ENCODE measurements around the gene SLC43A2. TPM values are rescaled to one million over a fixed set of nuclear protein-coding genes. Genes with fewer than 3 reads are reported as not detected.

The SLC43A2 gene
- total RNA-seq, 2 experiments from 2014 or later: 0.55 to 1.3 TPM

DNA sequence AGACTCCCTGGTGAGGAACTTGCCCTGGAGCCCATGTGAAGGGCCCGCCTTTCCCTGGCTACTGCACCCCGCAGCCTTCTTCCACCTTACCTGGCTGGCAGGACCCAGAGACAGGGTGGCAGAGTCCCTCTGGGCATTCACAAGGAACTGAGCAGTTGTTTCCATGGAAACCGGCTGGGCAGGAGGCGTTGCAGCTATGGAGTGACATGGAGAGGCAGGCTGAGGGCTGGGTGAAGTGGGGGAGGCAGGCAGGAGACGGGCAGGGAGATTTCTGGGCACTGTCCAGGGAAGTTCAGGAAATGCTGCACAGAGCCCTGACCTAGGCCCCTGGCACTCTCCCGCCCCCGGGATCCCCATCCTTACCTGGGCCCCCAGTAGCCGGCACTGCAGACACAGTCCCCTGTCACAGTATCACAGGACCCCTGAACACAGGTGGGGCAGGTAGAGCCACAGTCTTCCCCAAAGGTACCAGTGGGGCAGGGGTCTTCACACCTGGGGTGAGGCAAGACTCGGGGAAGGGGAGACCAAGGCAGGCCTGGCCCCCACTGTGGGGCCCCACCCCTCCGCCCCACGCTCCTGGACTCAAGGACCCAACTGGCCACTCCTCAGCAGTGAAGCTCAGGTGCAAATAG lies 11.0 kb upstream of the SLC43A2 start:
- Mint-ChIP-seq H3K27ac (no peak overlapping the region), H3K9me3 (ENCODE audit: low read depth) (no peaks in the 10 kb centered on the region), H3K27me3 (no peaks in the 10 kb centered on the region), H3K4me3 (no peak overlapping the region), H3K4me1 (peaks cover 8% of the 10 kb centered on the region), H3K36me3 (no peaks in the 10 kb centered on the region)
- ATAC-seq (no peak), DNase-seq (no peak)
- CTCF ChIA-PET: interaction anchor here (1.7 kb wide), 1 partner anchor 9 kb away, joined by 5 read pairs; no protein-coding TSS in a partner anchor

DNA sequence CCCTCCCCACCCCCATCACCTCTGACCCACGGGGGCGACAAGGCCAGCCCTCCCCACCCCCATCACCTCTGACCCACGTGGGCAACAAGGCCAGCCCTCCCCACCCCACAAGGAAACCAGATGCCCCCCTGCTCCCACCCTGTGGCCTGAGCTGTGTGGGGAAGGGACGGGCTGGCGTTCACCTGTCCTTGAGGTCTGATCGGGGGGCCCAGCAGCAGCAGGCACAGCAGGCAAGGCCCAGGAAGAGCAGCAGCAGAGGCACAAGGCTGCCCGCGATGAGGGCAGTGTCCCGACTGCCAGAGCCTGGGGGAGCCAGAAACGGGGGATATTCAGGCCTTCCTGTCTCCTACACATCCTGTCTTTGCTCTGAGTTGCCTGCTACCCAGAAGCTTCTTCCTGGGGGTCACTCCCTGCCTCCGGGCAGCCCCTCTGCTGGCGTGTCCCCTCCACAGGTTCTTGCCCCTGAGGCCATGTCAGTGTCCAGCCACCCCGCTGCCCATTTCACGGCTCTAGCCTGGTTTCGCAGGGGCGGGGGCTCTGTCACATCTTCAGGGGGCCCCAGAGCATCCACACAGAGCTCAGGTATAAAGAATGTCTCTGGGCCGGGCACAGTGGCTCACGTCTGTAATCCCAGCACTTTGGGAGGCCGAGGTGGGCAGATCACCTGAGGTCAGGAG lies 10.1 kb upstream of the SLC43A2 start:
- Mint-ChIP-seq H3K4me3 (no peak overlapping the region), H3K36me3 (no peaks in the 10 kb centered on the region), H3K9me3 (ENCODE audit: low read depth) (no peaks in the 10 kb centered on the region), H3K4me1 (no peaks in the 10 kb centered on the region), H3K27ac (no peak overlapping the region), H3K27me3 (no peaks in the 10 kb centered on the region)
- DNase-seq (no peak), ATAC-seq (no peak)
- CTCF ChIA-PET: interaction anchor here (1.2 to 1.7 kb wide), 2 partner anchors 8 to 10 kb away, joined by 5 to 6 read pairs; no protein-coding TSS in a partner anchor

DNA sequence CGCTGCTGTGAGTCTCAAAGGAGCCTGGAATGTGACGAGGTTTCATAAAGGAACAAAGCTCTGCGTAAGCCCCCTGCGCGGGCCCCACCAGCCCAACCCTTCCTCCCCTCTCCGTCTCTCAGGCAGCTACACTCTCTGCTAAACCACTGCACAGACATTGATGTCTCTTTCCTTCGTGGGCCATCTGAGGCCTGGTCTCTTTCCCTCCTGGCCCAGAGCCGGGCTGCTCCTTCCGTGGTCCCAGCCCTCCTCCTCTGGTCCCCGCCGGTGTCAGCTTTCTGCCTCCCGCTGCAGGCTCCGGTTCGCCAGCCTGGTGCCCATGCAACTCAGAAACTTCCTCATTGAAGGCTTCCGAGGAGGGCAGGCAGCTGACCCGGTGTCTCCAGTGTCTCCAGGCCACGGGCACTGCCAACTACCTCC lies 9.5 kb upstream of the SLC43A2 start:
- Mint-ChIP-seq H3K4me1 (no peaks in the 10 kb centered on the region), H3K36me3 (no peaks in the 10 kb centered on the region), H3K27ac (no peak overlapping the region), H3K27me3 (no peaks in the 10 kb centered on the region), H3K4me3 (no peak overlapping the region), H3K9me3 (ENCODE audit: low read depth) (no peaks in the 10 kb centered on the region)
- DNase-seq: no peak
- ATAC-seq: no peak
- CTCF ChIA-PET: interaction anchor here (1.2 to 1.7 kb wide), 2 partner anchors 8 to 10 kb away, joined by 5 to 6 read pairs; no protein-coding TSS in a partner anchor

DNA sequence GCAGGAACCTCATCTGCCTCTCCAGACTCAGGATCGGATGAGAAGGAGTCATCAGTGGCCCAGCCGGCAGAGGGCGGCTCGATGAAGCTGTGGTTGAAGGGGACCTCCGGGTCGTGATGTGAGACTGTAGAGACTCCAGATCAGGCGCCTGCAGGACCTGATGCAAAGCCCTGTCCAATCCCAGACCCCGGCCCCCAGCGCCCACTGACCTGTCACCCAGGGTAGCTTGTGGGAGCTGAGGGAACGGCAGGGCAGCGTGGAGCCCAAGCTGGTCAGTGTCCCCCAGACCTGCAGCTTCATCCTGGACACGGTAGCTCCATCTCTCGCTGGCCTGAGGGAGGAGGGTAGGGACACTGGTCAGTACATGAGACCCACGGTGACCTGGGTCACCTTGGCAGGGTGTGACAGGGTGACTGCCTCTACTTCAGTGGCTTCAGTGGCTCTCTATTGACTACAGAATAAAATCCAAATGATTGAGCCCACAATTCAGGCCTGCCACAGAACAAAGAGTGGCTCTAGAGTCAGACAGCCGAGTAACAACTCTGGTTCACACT lies 8.2 kb upstream of the SLC43A2 start:
- H3K9me3 Mint-ChIP-seq (ENCODE audit: low read depth): no peaks in the 10 kb centered on the region
- ATAC-seq (no peak), DNase-seq (no peak)
- H3K27me3 Mint-ChIP-seq: peaks cover 2% of the 10 kb centered on the region
- H3K4me1 Mint-ChIP-seq: no peaks in the 10 kb centered on the region
- no peaks in the 10 kb centered on the region for H3K36me3 Mint-ChIP-seq
- no peak overlapping the region for H3K4me3 Mint-ChIP-seq
- no peak overlapping the region for H3K27ac Mint-ChIP-seq
- CTCF ChIA-PET: interaction anchor here (1.0 kb wide), 1 partner anchor 63 kb away, joined by 3 read pairs; no protein-coding TSS in a partner anchor

DNA sequence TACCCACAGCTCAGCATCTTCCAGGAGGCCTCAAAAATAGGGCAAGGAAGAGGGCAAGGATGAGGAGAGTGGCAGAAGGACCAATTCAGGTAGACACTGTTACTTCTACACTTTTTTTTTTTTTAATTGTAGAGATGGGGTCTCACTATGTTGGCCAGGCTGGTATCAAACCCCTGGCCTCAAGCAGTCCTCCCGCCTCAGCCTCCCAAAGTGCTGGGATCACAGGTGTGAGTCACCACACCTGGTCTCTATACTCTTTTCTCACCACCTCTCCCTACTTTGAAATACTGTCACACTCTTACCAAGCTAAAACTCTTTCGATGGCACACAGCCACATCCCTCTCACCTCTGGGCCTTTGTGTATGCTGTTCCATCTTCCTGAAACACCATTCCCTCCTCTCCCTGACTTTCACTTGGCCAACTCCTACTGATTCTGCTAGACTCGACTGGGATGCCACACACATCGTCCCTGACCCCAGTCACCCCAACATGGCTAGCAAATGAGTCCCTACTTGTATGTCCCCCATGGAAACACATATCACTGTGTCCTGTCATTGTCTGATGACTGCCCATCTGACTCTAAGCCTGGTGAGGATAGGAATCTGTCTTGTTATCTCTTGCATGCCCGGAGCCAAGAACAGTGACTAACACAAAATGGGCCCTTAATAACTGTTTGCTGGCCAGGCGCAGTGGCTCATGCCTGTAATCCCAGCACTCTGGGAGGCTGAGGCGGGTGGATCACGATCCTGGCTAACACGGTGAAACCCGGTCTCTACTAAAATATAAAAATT lies 7.2 kb upstream of the SLC43A2 start:
- H3K4me3 Mint-ChIP-seq: no peak overlapping the region
- H3K4me1 Mint-ChIP-seq: no peaks in the 10 kb centered on the region
- no peak for ATAC-seq
- no peaks in the 10 kb centered on the region for H3K36me3 Mint-ChIP-seq
- CTCF ChIA-PET: no interaction called here
- H3K27me3 Mint-ChIP-seq: peaks cover 7% of the 10 kb centered on the region
- no peak overlapping the region for H3K27ac Mint-ChIP-seq
- DNase-seq: no peak
- no peaks in the 10 kb centered on the region for H3K9me3 Mint-ChIP-seq (ENCODE audit: low read depth)

DNA sequence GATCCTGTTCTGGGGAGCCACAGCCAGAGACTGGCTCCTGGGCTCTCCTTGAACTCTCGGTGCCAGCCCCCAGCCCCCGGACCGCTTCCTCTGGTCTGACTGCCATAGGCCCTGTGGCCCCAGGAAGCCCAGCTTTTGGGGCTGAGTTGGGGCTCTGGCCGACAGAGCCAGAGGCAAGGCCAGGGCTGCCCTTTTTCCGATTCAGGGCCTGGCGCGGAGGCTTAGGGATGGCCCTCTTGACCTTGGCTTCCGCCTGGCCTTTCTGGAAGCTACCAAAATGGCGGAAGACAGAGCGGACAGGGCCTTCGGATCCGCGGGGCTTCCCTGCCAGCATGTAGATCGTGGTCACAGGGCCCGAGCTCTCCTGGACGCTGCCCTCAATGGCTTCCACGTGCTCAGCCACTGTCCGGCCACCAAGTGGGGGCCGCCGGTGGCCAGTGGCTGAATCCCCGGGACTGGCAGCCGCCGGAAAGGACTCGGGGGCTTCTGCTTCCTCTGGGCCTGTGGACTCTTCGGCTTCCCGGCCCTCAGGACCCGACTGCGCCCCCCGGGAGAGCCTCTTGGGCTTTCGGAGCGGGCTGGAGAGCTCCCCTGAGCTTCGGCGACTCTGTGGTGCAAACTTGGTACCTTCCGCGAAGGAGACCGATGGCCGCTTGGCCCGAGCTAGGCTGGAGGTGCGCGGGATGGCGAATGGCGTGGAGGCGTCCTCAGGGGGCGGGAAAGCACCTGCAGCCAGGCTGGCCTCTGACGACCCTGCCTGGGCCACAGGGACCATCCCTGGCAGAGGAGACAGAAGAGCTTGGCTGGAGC lies 6.4 kb upstream of the SLC43A2 start:
- no peak overlapping the region for H3K27ac Mint-ChIP-seq
- ATAC-seq: no peak
- CTCF ChIA-PET: no interaction called here
- H3K4me3 Mint-ChIP-seq: no peak overlapping the region
- peaks cover 2% of the 10 kb centered on the region for H3K4me1 Mint-ChIP-seq
- no peak for DNase-seq
- H3K9me3 Mint-ChIP-seq (ENCODE audit: low read depth): no peaks in the 10 kb centered on the region
- H3K27me3 Mint-ChIP-seq: peaks cover 13% of the 10 kb centered on the region
- H3K36me3 Mint-ChIP-seq: no peaks in the 10 kb centered on the region

DNA sequence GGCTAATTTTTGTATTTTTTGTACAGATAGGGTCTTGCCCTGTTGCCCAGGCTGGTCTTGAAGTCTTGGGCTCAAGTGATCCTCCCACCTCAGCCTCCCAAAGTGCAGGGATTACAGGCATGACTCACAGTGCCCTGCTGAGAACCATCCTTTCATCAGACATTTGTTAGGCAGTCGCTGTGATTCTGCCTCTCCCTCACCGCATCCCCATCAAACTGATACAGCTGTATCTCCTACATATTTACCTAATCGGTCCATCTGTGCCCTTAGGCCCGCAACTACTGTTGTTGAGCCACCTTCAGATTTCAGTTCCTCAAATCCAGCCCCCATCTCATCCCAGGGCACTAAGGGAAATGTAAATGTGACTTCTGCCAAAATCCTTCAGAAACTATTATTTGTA lies 2.0 kb upstream of the SLC43A2 start:
- Mint-ChIP-seq H3K4me3 (no peak overlapping the region), H3K9me3 (ENCODE audit: low read depth) (no peaks in the 10 kb centered on the region), H3K4me1 (peaks cover 7% of the 10 kb centered on the region), H3K27ac (no peak overlapping the region), H3K36me3 (no peaks in the 10 kb centered on the region), H3K27me3 (peaks cover 33% of the 10 kb centered on the region)
- CTCF ChIA-PET: interaction anchor here (0.5 to 6.5 kb wide), 39 partner anchors 8 to 371 kb away, joined by 3 to 89 read pairs (median 5); partner anchors contain the start of genes INPP5K, MYO1C, PITPNA and RILP
- DNase-seq (no peak), ATAC-seq (no peak)

DNA sequence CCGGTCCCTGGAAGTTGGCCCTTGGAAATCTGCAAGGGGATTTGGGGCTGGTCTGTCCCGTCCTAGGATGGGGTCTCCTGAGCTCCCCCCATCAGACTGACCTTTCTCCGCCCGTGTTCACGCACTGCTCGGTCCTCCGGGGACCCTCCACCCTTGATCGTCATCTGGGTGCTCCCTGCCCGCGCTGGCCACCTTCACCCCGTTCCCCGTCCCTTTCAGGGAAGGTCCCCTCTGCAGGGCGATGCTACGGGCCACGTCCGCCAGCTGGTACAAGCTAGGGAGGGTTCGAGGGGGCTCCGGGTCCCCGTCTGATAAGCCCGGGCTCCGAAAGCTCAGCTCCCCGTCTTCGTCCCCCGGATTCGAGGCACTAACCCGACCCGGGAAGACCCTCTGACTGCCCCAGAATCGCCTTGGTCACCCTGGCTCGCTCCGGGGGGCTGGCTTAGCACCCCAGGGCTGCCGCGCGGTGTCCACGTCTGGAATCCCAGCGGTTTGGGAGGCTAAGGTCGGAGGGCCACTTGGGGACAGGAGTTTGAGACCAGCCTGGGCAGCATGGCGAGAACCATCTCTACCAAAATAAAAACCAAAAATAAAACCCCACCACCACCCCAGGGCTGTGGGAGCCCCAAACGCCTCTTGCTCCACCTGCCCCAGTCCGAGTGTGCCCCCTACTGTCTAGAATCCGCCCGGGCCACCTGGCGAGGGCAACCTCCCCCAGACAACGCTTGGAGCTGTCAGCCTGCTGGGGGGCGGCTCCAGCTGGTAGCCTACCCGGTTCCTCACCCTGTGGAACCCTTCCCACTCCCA lies 1.1 kb upstream of the SLC43A2 start:
- Mint-ChIP-seq H3K36me3 (no peaks in the 10 kb centered on the region), H3K27ac (peak overlapping the region; percentile 43), H3K4me3 (peak overlapping the region; percentile 73), H3K4me1 (peaks cover 7% of the 10 kb centered on the region), H3K9me3 (ENCODE audit: low read depth) (no peaks in the 10 kb centered on the region), H3K27me3 (peaks cover 38% of the 10 kb centered on the region)
- CTCF ChIA-PET: interaction anchor here (0.6 to 6.5 kb wide), 45 partner anchors 9 to 370 kb away, joined by 3 to 89 read pairs (median 4); partner anchors contain the start of genes INPP5K, MYO1C, PITPNA and RILP
- DNase-seq (peak; percentile 90), ATAC-seq (peak; percentile 38)

DNA sequence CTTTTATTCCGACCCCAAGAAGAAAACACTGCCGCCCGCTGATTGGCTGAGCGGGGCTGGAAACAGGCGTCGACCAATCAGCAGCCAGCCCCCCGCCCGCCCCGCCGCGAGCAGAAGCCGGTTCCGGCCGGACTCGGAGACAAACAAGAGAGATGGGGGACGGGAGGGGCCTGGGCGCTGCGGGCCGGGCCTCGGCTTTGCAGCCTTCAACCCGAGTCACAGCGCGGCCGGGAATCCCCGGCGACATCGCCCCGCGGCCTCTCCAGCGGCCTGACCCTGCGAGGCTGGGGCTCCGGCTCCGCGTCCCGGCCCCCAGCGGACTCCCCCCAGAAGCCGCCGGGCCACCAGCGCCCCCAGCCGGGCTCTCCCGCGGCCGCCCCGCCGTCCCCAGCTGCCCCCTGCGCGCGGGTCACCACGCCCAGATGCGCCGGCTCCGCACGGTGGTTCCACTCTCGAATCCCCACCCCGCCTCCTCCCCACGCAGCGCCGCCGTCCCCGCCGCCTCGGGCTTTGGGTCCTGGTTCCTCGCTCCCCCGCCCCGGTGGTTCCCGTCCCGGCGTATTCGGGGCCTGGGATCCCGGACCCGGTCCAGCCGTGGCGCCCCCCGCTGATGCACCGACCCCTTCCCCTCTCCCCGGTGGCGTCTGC lies 346 bp upstream of the SLC43A2 start:
- CTCF ChIA-PET: interaction anchor here (0.7 to 6.5 kb wide), 23 partner anchors 9 to 369 kb away, joined by 3 to 89 read pairs (median 6); partner anchors contain the start of genes INPP5K, RILP and SCARF1
- peaks cover 38% of the 10 kb centered on the region for H3K27me3 Mint-ChIP-seq
- peak overlapping the region; percentile 72 for H3K27ac Mint-ChIP-seq
- peaks cover 7% of the 10 kb centered on the region for H3K4me1 Mint-ChIP-seq
- peak; percentile 83 for ATAC-seq
- peak; percentile 94 for DNase-seq
- H3K9me3 Mint-ChIP-seq (ENCODE audit: low read depth): no peaks in the 10 kb centered on the region
- H3K36me3 Mint-ChIP-seq: no peaks in the 10 kb centered on the region
- H3K4me3 Mint-ChIP-seq: peak overlapping the region; percentile 81

DNA sequence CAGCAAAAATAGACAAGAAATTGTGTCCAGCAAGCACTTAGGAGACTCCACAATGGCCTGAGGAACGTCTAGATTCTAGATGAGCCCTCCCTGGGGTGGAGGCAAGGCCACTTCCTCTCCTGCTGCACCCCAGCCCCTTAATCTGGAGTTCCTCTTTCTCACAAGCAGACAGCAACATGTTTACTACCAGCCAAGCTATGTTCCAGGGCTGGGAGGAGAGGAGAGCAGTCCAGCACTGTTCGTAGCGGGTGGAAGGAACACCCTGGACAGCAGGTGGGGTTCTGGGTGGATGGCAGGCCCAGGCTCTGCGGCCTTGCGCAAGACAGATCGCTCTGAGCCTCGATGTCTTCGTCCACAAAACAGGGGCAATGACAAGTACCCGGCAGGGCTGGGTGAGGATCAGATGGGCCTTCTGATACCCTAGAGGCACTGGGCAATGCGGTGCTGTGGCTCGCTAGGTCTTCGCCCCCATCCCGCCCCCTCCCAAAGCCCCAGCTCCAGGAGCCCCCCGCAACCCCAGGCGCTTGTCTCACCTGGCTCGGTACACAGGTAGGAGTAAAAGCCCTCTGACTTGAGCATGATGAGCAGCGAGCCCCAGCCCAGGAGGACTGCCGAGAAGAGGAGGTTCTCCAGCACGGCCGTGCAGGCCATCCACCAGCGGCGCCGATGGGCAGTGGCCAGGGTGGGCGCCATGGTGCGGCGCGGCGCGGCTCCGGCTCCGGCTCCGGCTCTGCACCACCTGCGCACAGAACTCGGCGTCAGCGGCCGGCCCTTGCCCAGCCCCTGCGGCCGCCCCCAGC lies 1.3 kb downstream of the SLC43A2 start:
- ATAC-seq (no peak), DNase-seq (no peak)
- Mint-ChIP-seq H3K36me3 (no peaks in the 10 kb centered on the region), H3K4me3 (peak overlapping the region; percentile 26), H3K9me3 (ENCODE audit: low read depth) (no peaks in the 10 kb centered on the region), H3K27ac (no peak overlapping the region), H3K4me1 (peaks cover 7% of the 10 kb centered on the region), H3K27me3 (peaks cover 38% of the 10 kb centered on the region)
- CTCF ChIA-PET: interaction anchor here (0.7 to 6.5 kb wide), 7 partner anchors 21 to 261 kb away, joined by 3 to 89 read pairs (median 16); partner anchors contain the start of gene RILP

DNA sequence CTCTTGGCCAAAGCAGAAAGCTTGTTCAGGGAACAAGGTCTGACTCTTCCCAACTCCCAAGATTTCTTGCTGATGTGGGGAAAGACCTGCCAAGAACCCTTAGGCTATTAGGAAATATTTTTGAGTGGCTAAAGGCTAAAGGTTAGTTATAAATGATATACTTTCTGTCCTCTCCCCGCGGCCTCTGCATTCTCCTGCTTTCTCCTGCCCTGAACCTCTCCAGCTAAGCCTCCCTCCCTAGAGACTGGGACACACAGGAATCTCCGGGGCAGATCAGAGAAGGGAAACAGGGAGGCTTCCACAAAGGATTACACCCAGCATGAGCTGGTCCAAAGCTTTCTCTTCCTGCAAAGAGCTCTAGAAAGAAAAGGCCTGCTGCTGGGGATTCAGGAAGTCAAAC lies 2.3 kb downstream of the SLC43A2 start:
- H3K27ac Mint-ChIP-seq: no peak overlapping the region
- H3K4me1 Mint-ChIP-seq: peaks cover 7% of the 10 kb centered on the region
- CTCF ChIA-PET: interaction anchor here (0.7 to 2.8 kb wide), 5 partner anchors 12 to 60 kb away, joined by 3 to 16 read pairs (median 3); partner anchors contain the start of gene RILP
- no peak overlapping the region for H3K4me3 Mint-ChIP-seq
- DNase-seq (no peak), ATAC-seq (no peak)
- H3K9me3 Mint-ChIP-seq (ENCODE audit: low read depth): no peaks in the 10 kb centered on the region
- H3K36me3 Mint-ChIP-seq: no peaks in the 10 kb centered on the region
- peaks cover 32% of the 10 kb centered on the region for H3K27me3 Mint-ChIP-seq
